GM04504 (cell line): ENCODE data around the gene PHF14.
"Not testable (repeated sequence)": the region's sequence is repeated elsewhere in the genome, so short reads cannot be mapped to it uniquely, and the experiment has no call there.

Source experiments
- DNase-seq: peaks from one replicate; pipeline ENCODE4 v3.0.0-alpha.2; 2012; ENCODE audit warnings: low read depth

The PHF14 gene

DNA sequence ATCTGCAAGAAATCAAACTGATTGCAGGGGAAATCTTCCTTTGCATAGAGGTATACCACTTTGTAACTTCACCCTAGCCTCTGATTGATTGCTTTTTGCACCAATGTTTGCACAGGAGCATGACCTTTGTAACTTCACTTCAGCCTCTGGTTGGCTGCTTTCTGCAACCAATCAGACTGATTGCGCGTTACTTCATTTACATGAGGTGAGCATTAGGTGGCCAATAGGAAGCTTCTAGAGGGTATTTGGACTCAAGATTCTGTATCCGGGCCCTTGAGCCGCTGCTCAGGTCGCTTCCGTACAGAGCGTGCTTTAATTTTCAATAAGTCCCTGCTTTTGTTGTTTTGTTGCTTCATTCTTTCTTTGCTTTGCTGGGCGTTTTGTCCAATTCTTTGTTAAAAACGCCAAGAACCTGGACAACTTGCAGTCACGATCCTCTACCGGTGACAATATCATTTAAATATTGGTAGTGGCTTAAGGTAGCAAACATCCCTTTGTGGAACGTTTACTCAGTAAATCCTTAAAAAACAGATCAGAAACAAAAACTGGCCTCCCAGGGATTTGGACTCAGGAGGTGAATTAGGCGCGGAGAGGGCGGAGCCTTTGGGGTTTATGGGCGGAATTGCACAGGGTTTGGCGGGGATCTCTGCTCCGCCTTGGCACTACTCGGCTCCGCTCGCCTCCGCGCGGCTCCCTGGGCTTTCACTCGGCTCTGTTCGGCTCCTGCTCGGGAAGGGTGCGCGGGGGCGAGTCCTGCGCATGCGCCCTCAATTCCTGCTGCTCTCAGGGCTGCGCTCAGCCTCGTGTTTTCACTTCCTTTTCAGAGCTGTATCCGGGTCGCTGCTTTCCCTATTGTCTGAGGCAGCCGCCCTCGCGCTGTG is at the start of gene PHF14:
TSS of gene PHF14 (plus strand) at position 812 of the 881 bp plus-strand sequence. CDS start 452 bp downstream, outside the sequence.
- DNase-seq = peak; percentile 92

- no peak for DNase-seq
Measured at GRCh38 chr7:10924370-10924769, 49.3 kb upstream of the PHF14 start.

DNA sequence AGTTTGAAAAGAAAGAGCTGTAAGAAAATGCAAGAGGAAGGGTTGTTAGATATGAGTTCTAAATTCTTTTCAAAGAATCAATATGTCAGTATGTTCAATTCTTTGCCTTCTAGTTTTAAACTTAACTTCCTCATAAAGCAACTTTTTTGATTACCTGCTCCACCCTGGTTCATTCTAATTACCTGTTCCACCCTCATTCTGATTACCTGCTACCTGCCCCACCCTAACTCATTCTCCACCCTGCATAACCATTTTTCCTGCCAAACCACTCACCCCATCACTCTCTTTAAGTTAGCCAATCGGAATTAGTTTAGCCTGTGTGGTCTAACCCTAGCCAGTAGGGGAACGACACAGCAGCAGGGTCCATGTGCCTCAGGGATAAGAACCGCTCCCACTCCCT is 45.5 kb upstream of the PHF14 start:
- not testable (repeated sequence) for DNase-seq

DNA sequence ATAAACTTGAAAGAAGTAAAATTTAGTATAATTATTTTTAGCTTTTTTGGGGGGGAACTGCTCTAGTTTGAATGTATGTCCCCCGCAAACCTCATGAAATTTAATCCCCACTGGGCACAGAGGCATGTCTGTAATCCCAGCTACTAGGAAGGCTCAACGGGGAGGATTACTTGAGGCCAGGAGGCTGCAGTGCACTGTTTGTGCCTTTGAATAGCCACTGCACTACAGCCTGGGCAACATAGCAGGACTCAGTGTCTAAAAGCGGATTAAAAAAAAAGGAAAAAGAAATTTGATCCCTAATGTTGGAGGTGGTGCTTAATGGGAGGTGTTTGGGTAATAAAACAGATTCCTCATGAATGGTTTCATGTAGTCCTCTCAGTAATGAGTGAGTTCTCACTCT is 43.1 kb upstream of the PHF14 start:
- DNase-seq = no peak

DNA sequence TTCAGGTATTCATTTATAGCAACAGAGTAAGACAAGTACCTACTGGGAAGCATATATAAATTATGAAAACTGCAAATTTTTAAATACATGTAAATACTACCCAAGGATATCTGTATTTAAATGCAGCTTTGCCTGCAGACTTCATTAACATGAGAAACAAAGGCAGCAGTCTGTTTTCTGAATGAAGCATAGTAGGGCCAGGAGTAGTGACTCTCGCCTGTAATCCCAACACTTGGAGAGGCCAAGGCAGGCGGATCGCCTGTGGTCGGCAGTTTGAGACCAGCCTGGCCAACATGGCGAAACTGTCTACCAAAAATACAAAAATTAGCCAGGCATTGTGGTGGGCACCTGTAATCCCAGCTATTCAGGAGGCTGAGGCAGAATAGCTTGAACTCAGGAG is 42.5 kb upstream of the PHF14 start:
- no peak for DNase-seq

- DNase-seq = peak; percentile 21
Measured at GRCh38 chr7:10934292-10934691, 39.4 kb upstream of the PHF14 start.

DNA sequence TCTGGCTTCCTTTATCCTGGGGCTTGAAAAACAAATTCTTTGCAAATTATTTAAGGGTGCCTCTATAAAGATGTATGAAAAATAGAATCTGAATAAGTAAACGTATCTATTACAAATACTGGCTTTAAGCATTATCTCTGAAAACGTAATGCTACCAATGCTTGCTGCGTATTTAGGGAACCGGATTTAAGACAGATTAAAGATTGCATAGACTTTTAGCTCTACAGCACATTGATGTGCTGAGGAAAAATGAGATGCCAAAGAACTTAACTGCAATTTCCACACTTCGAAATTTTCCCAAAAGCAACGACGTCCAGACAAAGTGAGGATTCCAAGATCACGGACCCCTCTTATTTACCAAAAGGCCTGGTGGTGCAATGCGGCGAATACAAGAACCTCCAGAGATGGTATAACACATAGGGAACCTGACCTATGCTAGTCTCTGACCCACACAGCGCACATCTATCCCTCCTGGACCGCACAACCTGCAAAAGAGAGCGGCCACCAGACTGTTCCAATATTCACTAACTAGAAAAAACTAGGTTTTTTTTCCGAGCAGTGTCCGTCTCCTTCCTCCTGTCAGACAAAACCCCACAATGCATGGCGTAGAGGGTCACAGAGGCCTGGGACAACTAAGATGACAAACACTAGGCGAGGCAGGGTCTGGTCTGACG is 34.3 kb upstream of the PHF14 start:
- no peak for DNase-seq

- peak; percentile 90 for DNase-seq
Measured at GRCh38 chr7:10939911-10940703, 33.6 kb upstream of the PHF14 start.

DNA sequence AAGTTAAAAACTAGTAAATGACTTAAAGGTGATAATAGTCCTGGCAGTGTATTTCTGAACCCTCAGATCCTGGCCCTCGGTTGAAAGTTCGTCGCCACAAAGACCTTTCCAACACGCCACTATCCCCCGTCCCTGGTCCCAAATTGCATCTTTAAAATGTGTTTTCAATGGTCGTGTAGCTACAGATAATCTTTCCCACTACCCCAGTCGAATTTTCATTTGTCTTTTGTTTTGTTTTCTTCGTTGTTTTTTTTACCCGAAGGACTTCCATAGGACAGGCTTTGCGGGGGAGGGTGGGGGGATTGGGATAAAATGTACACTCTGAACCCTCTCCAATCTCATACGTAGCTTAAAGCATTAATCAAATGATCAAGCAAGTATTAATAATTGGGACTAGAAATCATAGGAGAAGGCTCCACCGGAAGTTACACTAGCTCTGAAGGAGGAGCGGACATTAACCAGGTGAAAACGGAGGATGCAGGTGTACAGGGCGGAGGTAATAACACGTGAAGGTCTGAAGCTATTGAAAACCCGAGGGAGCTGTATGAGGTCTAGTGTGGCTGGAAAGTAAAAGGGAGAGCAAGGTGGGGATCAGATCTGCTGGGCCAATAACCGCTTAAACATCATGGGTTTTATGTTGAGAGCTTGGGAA is 32.8 kb upstream of the PHF14 start:
- DNase-seq = no peak

DNA sequence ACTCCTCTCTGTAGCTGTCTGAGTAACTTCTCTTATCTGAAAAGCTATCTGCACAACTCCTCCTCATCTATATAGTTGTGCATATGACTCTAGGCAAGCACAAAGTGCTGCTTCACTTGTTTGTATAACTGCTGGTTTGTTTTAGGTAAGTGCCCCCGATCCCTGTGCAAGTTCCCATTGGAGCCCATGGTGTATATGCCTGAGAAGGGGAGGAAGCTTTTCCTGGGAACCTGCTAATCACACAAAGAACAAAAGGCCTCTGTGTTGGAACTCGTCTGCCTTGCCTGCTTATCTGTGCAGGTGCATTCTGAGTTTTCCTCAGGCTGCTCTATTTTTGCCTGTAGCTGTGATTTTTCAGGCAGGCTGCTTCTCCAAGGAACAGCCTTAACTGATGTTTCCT is 23.2 kb upstream of the PHF14 start:
- DNase-seq = no peak

DNA sequence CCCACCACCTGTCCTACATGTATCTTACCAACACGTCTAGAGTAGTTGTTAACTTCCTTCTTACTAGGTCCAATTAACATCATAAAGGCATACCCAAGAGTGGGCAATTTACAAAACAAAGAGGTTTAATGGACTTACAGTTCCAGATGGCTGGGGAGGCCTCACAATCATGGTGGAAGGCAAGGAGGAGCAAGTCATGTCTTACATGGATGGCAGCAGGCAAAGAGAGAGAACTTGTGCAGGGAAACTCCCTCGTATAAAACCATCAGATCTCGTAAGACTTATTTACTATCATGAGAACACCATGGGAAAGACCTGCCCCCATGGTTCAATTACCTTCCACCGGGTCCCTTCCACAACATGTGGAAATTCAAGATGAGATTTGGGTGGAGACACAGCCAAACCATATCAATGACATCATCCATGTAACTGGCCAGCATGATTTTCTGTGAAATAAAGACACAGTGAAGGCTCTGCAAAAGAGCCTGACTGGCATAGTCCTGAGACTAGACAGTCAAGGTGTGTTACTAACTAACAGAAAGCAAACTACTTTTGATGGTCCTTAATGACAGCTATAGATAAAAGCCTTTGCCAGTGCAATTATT is 22.6 kb upstream of the PHF14 start:
- DNase-seq = not testable (repeated sequence)

DNA sequence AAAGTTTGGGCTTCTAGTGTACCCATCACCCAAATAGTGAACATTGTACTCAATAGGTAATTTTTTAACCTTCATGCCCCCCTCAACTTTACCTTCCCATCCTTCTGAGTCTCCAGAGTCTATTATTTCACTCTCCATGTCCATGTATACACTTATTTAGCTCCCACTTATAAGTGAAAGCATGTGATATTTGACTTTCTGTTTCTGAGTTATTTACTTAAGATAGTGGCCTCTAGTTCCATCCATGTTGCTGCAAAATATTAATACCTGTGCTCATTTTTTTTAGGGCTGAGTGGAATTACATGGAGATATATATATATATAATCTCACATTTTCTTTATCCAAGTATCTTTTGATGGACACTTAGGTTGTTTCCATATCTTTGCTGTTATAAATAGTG is 21.1 kb upstream of the PHF14 start:
- no peak for DNase-seq

GRCh38 chr7:10953078-10953750 is 20.5 kb upstream of the PHF14 start:
- DNase-seq = not testable (repeated sequence)

DNA sequence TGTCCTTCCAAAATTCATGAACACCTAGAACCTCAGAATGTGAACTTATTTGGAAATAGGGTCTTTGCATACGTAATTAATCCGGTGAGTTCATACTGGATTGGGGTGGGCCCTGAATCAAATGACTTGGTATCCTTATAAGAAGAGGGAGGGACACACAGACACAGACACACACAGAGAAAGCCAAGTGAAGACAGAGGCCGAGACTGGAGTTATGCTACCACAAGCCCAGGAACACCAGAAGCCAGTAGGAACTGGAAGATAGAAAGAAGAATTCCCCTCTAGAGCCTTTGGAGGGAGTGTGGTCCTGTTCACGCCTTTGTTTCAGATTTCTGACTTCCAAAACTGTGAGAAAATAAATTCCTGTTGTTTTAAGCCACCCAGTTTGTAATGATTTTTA is 17.1 kb upstream of the PHF14 start:
- DNase-seq = no peak

- not testable (repeated sequence) for DNase-seq
Measured at GRCh38 chr7:10960242-10960641, 13.4 kb upstream of the PHF14 start.

DNA sequence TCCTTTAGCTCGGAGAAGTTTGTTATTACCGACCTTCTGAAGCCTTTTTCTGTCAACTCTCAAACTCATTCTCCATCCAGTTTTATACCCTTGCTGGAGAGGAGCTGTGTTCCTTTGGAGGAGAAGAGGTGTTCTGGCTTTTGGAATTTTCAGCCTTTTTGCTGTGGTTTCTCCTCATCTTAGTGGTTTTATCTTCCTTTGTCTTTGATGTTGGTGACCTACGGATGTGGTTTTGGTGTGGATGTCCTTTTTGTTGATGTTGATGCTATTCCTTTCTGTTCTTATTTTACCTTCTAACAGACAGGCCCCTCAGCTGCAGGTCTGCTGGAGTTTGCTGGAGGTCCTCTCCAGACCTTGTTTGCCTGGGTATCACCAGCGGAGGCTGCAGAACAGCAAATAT is 8.7 kb upstream of the PHF14 start:
- DNase-seq = not testable (repeated sequence)

GRCh38 chr7:10972174-10972573 is 1.5 kb upstream of the PHF14 start:
- no peak for DNase-seq

GRCh38 chr7:10973942-10974911 is 555 bp downstream of the PHF14 start:
- DNase-seq = peak; percentile 4

- DNase-seq = no peak
Measured at GRCh38 chr7:10977113-10977512, 3.4 kb downstream of the PHF14 start.

DNA sequence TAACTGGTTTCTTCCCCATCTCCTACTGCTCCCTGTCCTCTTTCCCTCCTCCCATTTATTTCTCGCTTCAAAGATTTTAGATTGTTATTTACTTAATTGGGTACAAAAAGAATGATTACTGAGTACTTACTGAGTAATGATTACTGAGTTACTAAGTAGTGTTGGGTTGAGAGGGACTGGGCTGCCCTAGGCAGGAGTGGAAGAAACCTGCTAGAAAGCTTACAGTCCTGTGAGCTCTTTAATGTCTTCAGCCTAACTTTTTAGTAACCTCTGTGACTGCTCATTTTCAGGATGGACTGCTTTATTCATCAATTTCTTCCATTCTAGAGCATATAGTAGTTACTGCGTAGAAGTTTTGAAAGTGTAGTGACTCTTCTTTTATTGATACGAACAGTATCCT is 7.6 kb downstream of the PHF14 start:
- DNase-seq = no peak
